Vein endothelial cell (primary cell): ENCODE data around the gene RPL41. TPM values are rescaled to one million over a fixed set of nuclear protein-coding genes. Genes with fewer than 3 reads are reported as not detected.

Experiments
- total RNA-seq: library from RNA; depleted of rRNA; stranded (reverse); fragments of >200 nt; gene quantifications from 2 replicates; pipeline ENCODE4 v1.2.3, GENCODE V29; 2012

RPL41 gene
- total RNA-seq, result 1,748 and 2,622 TPM in 2 replicates

GRCh38 chr12:56116267-56117081 lies at the start of gene RPL41:
Gene RPL41, plus strand, starts transcription at chr12:56116633.

DNA sequence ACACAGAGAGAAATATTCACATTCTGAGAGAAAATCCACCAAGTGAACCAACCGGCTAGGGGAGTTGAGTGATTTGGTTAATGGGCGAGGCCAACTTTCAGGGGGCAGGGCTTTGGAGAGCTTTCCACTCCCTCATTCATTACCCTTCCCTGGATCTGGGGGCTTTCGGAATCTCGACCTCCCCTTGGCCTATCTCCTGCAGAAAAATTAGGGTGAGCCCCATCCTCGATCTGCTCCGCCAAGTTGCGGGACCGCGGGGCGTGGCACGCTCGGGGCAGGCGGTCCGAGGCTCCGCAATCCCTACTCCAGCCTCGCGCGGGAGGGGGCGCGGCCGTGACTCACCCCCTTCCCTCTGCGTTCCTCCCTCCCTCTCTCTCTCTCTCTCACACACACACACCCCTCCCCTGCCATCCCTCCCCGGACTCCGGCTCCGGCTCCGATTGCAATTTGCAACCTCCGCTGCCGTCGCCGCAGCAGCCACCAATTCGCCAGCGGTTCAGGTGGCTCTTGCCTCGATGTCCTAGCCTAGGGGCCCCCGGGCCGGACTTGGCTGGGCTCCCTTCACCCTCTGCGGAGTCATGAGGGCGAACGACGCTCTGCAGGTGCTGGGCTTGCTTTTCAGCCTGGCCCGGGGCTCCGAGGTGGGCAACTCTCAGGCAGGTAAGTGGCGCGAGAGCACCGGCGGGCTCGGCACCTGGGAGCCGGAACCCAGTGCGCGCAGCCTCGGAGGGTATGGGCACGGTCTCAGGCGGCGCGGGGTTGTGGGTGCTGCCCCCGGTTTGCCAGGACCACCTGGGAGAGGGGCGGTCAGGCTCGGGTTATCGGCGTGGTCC lies 36.5 kb upstream of the RPL41 start, which contains the start of gene ERBB3:
TSS of gene ERBB3 (plus strand) at position 443 of the 833 bp plus-strand sequence. CDS start at position 579, 136 bp downstream.

GRCh38 chr12:56104109-56104814 lies 12.2 kb upstream of the RPL41 start, which contains the start of gene PA2G4:
Gene PA2G4, plus strand, starts transcription at chr12:56104559. Its CDS starts 179 bp downstream, at chr12:56104738.

DNA sequence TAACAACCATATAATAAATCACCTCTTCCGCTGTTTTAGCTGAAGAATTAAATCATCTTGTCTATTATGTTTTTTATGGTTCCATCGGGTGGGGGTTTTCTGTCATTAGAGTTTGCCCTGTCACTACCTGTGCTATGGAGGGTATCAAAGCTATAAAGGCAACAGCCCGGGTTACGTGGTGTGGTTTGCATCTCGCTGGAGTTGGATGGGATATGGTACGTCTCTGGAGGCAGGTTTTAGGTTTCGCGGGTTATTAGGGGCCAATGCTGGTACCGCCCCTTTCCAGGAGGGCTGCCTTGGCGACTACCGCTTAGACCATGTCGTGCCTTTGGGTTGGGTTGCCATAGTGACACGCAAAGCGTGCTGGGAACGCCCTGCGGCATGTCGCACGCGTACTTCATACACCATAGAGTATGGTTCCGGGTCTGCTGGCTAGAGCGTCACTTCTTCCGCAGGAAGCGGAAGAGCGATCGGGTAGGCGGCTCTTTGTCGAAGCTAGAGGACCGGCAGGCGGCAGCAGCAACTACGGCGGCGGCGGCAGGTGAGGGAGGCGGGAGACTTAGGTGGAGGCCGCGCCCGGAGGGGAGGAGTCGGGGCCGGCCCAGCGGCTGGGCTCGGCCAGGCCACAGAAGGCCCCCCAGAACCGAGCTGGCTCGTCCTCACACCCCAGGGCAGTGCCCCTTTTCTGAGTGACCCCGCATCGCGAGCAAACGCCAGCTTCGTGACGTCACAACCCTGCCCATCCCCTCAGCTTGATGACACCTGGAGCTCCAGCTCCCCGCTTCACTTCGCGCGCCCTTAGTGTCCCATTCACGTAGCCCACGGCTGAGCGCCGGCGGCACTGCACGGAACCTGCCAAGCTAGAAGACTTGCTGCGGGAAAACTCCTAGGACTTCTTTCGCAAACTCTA lies 1.6 kb downstream of the RPL41 start, which contains the start of gene ZC3H10:
TSS of gene ZC3H10 (plus strand) at position 489 of the 910 bp plus-strand sequence. CDS start 2,297 bp downstream, outside the sequence.

DNA sequence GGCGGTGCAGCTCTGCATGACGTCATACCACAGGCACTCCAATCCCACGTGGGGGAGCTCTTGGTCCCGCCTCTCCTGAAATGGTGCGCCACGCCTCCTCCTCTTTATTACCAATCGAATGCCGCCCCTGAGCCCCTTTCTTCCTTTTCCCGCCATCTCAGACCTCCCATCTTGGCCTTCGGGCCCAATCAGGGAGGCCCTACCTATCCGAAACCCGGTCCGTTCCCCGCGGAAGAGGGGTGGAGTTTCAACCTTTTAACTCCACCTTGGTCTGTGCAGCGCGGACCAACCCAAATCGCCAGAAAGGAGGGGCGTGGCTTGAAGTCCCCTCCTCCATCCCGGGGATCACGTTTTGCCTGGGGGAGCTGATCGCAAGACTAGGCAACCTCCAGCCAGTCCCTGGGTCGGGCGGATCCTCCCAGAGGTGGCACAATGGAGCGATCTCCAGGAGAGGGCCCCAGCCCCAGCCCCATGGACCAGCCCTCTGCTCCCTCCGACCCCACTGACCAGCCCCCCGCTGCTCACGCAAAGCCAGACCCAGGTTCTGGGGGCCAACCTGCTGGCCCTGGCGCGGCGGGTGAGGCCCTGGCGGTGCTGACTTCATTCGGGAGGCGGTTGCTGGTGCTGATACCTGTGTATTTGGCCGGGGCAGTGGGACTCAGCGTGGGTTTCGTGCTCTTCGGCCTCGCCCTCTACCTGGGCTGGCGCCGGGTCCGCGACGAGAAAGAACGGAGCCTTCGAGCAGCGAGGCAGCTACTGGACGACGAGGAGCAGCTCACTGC lies 11.6 kb downstream of the RPL41 start, which contains the start of gene ESYT1:
TSS of gene ESYT1 (plus strand) at position 380 of the 782 bp plus-strand sequence. CDS start at position 433, 53 bp downstream.

DNA sequence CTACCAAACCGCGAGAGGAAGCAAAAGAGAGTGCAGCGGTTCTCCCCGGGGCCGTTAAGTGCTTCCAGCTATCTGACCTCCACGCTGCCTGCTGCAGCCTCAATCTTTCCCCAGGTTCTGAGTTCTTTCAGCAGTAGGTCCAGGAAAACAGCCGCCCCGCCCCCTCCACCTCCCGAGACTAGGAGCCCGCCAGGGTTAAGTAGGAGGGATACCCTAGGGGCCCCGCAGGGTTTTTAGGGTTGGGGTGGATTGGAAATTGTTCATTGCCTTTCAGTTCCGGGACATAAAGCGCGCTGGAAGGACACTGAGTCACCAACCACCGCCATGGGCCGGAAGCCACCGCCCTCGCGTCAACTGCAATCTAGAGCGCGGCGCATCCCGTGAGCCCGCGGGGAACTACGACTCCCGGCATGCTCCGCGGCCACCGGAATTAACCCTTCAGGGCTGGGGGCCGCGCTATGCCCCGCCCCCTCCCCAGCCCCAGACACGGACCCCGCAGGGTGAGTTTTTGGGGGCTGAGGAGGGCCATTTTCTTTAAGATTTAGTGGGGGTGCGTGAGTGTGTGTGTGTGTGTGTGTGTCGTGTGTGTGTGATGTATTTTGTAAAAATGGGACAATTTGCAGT lies 35.8 kb downstream of the RPL41 start, which contains the start of gene MYL6B:
TSS of gene MYL6B (plus strand) at position 456 of the 624 bp plus-strand sequence. CDS start 1,332 bp downstream, outside the sequence.

DNA sequence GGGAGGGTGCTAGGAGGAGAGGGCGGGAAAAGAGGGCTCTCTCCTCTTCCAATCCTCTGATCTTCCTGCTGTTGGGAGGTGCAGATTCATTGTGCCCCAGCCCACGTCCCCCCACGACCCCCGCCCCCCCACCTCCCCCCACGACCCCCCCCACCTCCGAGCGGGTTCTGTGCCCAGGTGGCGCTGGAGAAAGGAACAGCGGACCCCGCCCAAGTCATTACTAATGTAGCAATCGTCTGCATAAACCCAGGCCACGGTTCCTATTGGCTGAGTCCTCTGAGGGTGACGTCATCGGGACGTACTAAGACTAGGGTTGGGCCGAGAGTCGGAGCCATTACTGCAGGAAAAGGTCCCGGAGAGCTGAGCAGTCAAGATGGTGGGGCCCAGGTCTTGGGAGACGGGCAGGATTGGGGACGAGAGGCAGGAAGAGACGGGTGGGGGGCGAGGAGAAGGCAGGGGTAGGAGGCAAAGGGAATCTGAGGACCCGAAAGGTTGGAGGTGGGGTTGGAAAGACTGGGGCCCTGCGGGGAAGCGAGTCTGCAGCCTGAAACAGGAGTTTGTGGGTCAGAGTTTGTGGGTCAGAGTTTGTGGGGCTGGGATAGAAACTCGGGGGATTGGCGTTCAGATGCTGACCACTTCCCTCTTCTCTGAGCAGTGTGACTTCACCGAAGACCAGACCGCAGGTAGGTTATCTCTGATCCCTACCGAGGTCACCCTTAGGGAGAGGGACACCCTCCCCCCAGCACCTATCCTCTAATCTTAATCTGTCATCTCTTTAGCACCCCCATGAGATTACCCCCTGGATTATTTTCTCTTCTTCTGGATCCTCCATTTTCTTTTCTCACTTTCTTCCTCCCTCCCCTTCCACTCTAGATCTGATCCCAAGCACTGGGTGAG lies 41.8 kb downstream of the RPL41 start, which contains the start of gene MYL6:
TSS of gene MYL6 (plus strand) at position 331 of the 897 bp plus-strand sequence. CDS start at position 374, 43 bp downstream.

Other genes with a start within 250 kb of the RPL41 start
- 28.7 and 34.0 TPM in 2 replicates for gene PYM1, start 188.7 kb upstream of the RPL41 start, total RNA-seq
- gene DGKA, start 185.5 kb upstream of the RPL41 start, total RNA-seq, result 34.0 and 42.0 TPM in 2 replicates
- gene PMEL, start 150.6 kb upstream of the RPL41 start, total RNA-seq, result 1.3 and 2.1 TPM in 2 replicates
- 27.1 and 33.1 TPM in 2 replicates for gene CDK2, start 149.8 kb upstream of the RPL41 start, total RNA-seq
- gene RAB5B, start 142.6 kb upstream of the RPL41 start, total RNA-seq, result 75.8 and 83.0 TPM in 2 replicates
- 20.9 and 25.8 TPM in 2 replicates for gene SUOX, start 119.4 kb upstream of the RPL41 start, total RNA-seq
- 0.67 and 0.98 TPM in 2 replicates for gene IKZF4, start 95.6 kb upstream of the RPL41 start, total RNA-seq
- gene RPS26, start 74.7 kb upstream of the RPL41 start, total RNA-seq, result 615 and 807 TPM in 2 replicates
- gene ERBB3, start 36.5 kb upstream of the RPL41 start, total RNA-seq, result 0.33 and 0.48 TPM in 2 replicates
- 183 and 261 TPM in 2 replicates for gene PA2G4, start 12.1 kb upstream of the RPL41 start, total RNA-seq
- 7.2 and 7.8 TPM in 2 replicates for gene ZC3H10, start 1.6 kb downstream of the RPL41 start, total RNA-seq
- gene ESYT1, start 11.6 kb downstream of the RPL41 start, total RNA-seq, result 331 and 343 TPM in 2 replicates
- 70.0 and 90.5 TPM in 2 replicates for gene MYL6B, start 36.0 kb downstream of the RPL41 start, total RNA-seq
- gene MYL6, start 41.7 kb downstream of the RPL41 start, total RNA-seq, result 1,838 and 2,061 TPM in 2 replicates
- 69.6 and 70.5 TPM in 2 replicates for gene SMARCC2, start 72.8 kb downstream of the RPL41 start, total RNA-seq
- gene RNF41, start 105.3 kb downstream of the RPL41 start, total RNA-seq, result 92.1 and 143 TPM in 2 replicates
- 30.2 and 33.0 TPM in 2 replicates for gene NABP2, start 107.7 kb downstream of the RPL41 start, total RNA-seq
- not detected in 2 replicates for gene SLC39A5, start 113.4 kb downstream of the RPL41 start, total RNA-seq
- 23.8 and 27.5 TPM in 2 replicates for gene ANKRD52, start 141.8 kb downstream of the RPL41 start, total RNA-seq
- gene COQ10A, start 150.3 kb downstream of the RPL41 start, total RNA-seq, result 7.8 and 11.7 TPM in 2 replicates
- 213 and 238 TPM in 2 replicates for gene CS, start 183.7 kb downstream of the RPL41 start, total RNA-seq
- 102 and 107 TPM in 2 replicates for gene CNPY2, start 199.4 kb downstream of the RPL41 start, total RNA-seq
- 11.8 and 16.3 TPM in 2 replicates for gene PAN2, start 217.4 kb downstream of the RPL41 start, total RNA-seq
- gene IL23A, start 222.3 kb downstream of the RPL41 start, total RNA-seq, result 0.76 TPM in 1 of 2 replicates, not detected in the other
- 69.4 and 94.7 TPM in 2 replicates for gene STAT2, start 243.5 kb downstream of the RPL41 start, total RNA-seq
- not detected in 2 replicates for gene APOF, start 246.2 kb downstream of the RPL41 start, total RNA-seq